Measurements from ENCODE around the gene CAMSAP1.

- TF ChIP-seq EZH2 (IDR thresholded peaks at IDR 0.05; ENCODE audit: insufficient read depth, poor library complexity, severe bottlenecking), result no peak
- TF ChIP-seq EZH2phosphoT487 (IDR thresholded peaks at IDR 0.05; ENCODE audit: insufficient read depth, low read depth), result no peak
These were observed 4.5 kb downstream of the CAMSAP1 start for GRCh38 chr9:135902655-135903357.

Measured in GM23248 (cell line).